ENCODE data around the gene IDS. TPM values are rescaled to one million over a fixed set of nuclear protein-coding genes. Genes with fewer than 3 reads are reported as not detected.
A peak's percentile ranks its signal among the peaks of the same experiment; 100 is the strongest.
"Not testable (repeated sequence)": the region's sequence is repeated elsewhere in the genome, so short reads cannot be mapped to it uniquely, and the experiment has no call there.

The IDS gene, protein sequence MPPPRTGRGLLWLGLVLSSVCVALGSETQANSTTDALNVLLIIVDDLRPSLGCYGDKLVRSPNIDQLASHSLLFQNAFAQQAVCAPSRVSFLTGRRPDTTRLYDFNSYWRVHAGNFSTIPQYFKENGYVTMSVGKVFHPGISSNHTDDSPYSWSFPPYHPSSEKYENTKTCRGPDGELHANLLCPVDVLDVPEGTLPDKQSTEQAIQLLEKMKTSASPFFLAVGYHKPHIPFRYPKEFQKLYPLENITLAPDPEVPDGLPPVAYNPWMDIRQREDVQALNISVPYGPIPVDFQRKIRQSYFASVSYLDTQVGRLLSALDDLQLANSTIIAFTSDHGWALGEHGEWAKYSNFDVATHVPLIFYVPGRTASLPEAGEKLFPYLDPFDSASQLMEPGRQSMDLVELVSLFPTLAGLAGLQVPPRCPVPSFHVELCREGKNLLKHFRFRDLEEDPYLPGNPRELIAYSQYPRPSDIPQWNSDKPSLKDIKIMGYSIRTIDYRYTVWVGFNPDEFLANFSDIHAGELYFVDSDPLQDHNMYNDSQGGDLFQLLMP
- polyA plus RNA-seq (2012; rRNA removed) = 78.4 and 103 TPM in 2 replicates
- 80.5 and 85.0 TPM in 2 replicates for polyA plus RNA-seq (2012; cell fraction: cytosol; rRNA removed)
- 84.6 and 97.3 TPM in 2 replicates for polyA plus RNA-seq (2012; cell fraction: nucleus; rRNA removed)

DNA sequence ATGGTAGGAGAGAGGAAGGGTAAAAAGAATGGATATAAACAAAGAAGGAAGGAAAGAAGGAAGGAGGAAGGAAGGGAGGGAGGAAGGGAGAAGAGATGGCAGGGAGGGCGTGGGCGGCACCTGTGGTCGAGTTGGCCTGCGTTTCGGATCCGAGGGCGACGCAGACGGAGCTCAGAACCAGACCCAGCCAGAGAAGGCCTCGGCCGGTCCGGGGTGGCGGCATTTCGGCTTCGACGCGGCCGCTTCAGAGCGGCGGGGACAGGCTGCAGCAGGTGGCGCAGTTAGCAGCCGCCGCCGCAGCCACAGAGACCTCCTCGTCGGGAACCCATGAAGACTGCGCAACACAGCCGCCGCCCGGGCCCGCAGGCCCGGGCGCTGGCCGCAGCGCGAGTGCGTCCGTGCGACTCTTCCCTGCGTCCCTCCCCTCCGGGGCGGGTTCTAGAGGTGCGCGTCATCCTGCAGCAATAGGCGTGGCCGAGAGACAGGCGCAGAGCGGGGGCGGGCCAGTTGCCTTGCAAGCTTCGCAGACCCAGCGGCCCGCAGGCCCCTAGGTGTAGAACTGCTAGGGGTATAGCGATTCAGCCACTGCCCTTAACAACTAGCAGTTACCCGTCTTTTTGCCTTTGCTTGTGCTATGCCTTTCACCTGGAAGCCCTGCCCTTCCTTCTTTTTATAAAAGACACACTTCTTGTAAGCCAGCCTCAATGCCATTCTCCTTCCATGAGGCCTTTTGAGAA, at the start of gene IDS:
Gene IDS (minus strand): TSS at position 392 of the 737 bp plus-strand sequence. CDS start 169 bp downstream, at position 223.
- H3K4me1 ChIP-seq (ENCODE audit: control insufficient read depth in 1 of 2, insufficient read depth in 2 of 2, low read depth in 1 of 2, low read length in 1 of 2) = peaks cover 0 to 10% of the 10 kb centered on the region in 2 experiments; a peak in 1 of 4 replicates
- TF ChIP-seq NRF1 (IDR thresholded peaks at IDR 0.05; ENCODE audit: low read depth, low read length) (peak; percentile 44; the same call in 1 of the 2 replicates), POLR2AphosphoS5 (IDR thresholded peaks at IDR 0.05; ENCODE audit: low read depth, low read length) (peak; percentile 87), TAF1 (IDR thresholded peaks at IDR 0.05; ENCODE audit: borderline replicate concordance, low read depth, low read length) (peak; percentile 84), FOXM1 (IDR thresholded peaks at IDR 0.05; ENCODE audit: low read depth) (no peak), SIN3A (IDR thresholded peaks at IDR 0.05; ENCODE audit: borderline replicate concordance, low read depth, low read length) (peak; percentile 46; the same call in 1 of the 2 replicates), EP300 (IDR thresholded peaks at IDR 0.05; ENCODE audit: borderline replicate concordance in 1 of 2, low read depth in 1 of 2, low read length in 1 of 2) (no peak)
- TF ChIP-seq, protein P1, sequence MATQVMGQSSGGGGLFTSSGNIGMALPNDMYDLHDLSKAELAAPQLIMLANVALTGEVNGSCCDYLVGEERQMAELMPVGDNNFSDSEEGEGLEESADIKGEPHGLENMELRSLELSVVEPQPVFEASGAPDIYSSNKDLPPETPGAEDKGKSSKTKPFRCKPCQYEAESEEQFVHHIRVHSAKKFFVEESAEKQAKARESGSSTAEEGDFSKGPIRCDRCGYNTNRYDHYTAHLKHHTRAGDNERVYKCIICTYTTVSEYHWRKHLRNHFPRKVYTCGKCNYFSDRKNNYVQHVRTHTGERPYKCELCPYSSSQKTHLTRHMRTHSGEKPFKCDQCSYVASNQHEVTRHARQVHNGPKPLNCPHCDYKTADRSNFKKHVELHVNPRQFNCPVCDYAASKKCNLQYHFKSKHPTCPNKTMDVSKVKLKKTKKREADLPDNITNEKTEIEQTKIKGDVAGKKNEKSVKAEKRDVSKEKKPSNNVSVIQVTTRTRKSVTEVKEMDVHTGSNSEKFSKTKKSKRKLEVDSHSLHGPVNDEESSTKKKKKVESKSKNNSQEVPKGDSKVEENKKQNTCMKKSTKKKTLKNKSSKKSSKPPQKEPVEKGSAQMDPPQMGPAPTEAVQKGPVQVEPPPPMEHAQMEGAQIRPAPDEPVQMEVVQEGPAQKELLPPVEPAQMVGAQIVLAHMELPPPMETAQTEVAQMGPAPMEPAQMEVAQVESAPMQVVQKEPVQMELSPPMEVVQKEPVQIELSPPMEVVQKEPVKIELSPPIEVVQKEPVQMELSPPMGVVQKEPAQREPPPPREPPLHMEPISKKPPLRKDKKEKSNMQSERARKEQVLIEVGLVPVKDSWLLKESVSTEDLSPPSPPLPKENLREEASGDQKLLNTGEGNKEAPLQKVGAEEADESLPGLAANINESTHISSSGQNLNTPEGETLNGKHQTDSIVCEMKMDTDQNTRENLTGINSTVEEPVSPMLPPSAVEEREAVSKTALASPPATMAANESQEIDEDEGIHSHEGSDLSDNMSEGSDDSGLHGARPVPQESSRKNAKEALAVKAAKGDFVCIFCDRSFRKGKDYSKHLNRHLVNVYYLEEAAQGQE (IDR thresholded peaks at IDR 0.05; ENCODE audit: low read depth, low read length) = 0 out of 2 replicates have a peak, but pooled peaks have one; percentile 22
- TF ChIP-seq, protein P2, sequence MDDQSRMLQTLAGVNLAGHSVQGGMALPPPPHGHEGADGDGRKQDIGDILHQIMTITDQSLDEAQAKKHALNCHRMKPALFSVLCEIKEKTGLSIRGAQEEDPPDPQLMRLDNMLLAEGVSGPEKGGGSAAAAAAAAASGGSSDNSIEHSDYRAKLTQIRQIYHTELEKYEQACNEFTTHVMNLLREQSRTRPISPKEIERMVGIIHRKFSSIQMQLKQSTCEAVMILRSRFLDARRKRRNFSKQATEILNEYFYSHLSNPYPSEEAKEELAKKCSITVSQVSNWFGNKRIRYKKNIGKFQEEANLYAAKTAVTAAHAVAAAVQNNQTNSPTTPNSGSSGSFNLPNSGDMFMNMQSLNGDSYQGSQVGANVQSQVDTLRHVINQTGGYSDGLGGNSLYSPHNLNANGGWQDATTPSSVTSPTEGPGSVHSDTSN (IDR thresholded peaks at IDR 0.05) = no peak
- TF ChIP-seq, protein P3, sequence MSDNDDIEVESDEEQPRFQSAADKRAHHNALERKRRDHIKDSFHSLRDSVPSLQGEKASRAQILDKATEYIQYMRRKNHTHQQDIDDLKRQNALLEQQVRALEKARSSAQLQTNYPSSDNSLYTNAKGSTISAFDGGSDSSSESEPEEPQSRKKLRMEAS (IDR thresholded peaks at IDR 0.05; ENCODE audit: low read depth) = peak; percentile 21; the same call in 1 of the 2 replicates
- no peaks in the 10 kb centered on the region for H3F3A ChIP-seq (replicated peaks; ENCODE audit: insufficient read depth)
- no peaks in the 10 kb centered on the region; the same call in 1 of the 2 replicates for H4K20me1 ChIP-seq (ENCODE audit: insufficient read depth)
- H3K9me3 ChIP-seq = no peaks in the 10 kb centered on the region
- peak within 1 kb of the TSS; percentile 67 to 88 for H3K27ac ChIP-seq (ENCODE audit: low read depth in 2 of 2, low read length in 1 of 2)
- CTCF ChIA-PET = interaction anchor here (0.7 to 2.2 kb wide), 6 partner anchors 9 to 35 kb away, joined by 3 to 7 read pairs (median 4); no protein-coding TSS in a partner anchor
- H3K4me2 ChIP-seq = peak within 1 kb of the TSS; percentile 80
- peak within 1 kb of the TSS; percentile 58 to 71 for H3K4me3 ChIP-seq (ENCODE audit: low read depth in 2 of 2, low read length in 1 of 2)
- H3K9ac ChIP-seq = peak within 1 kb of the TSS; percentile 85
- H3K27me3 ChIP-seq (ENCODE audit: insufficient read depth) = 0 out of 2 replicates have a peak, but pooled peaks cover 5% of the 10 kb centered on the region
- H3K9me2 ChIP-seq = no peaks in the 10 kb centered on the region
- peaks cover 8 to 22% of the 10 kb centered on the region in 2 experiments for H3K36me3 ChIP-seq (replicated peaks in 1 of 2; ENCODE audit: control insufficient read depth in 1 of 2, insufficient read depth in 2 of 2, low read length in 1 of 2)
- POLR2A ChIA-PET = interaction anchor here (0.9 to 2.7 kb wide), 3 partner anchors 12 to 35 kb away, joined by 3 to 18 read pairs (median 8); partner anchors contain the start of gene EOLA1
- peaks cover 24% of the 10 kb centered on the region for H3K79me2 ChIP-seq (ENCODE audit: insufficient read depth)
- DNase-seq = peak; percentile 82
- H2AFZ ChIP-seq (ENCODE audit: low read depth) = no peak within 1 kb of the TSS
- WGBS (ENCODE audit: low lambda C conversion rate) = 22% methylated on average over 11 of the region's 54 CpGs

DNA sequence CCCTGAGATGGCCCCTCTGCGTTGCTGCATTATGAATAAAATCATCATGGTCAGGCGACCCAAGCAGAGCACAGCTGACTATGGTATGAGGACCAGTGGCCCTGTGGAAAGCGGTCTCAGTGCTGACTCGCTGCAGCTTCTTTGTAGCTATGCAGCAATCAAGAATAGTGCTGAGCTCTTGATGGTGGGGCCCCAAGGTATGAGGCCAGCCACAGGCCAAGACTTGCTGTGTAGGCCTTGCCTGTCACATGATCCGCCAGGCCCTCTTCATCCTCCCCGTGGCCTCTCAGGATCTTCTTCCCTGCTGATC, 46.8 kb upstream of the IDS start:
- H3K79me2 ChIP-seq (ENCODE audit: insufficient read depth); H3K9me2 ChIP-seq; H2AFZ ChIP-seq (ENCODE audit: low read depth); POLR2A ChIA-PET; H3K36me3 ChIP-seq (replicated peaks in 1 of 2; ENCODE audit: control insufficient read depth in 1 of 2, insufficient read depth in 2 of 2, low read length in 1 of 2); H3K4me2 ChIP-seq; H3K27ac ChIP-seq (ENCODE audit: low read depth in 2 of 2, low read length in 1 of 2); H3K4me1 ChIP-seq (ENCODE audit: control insufficient read depth in 1 of 2, insufficient read depth in 2 of 2, low read depth in 1 of 2, low read length in 1 of 2); H3K9me3 ChIP-seq; DNase-seq; H3F3A ChIP-seq (replicated peaks; ENCODE audit: insufficient read depth); H3K4me3 ChIP-seq (ENCODE audit: low read depth in 2 of 2, low read length in 1 of 2); CTCF ChIA-PET; H3K27me3 ChIP-seq (ENCODE audit: insufficient read depth); H4K20me1 ChIP-seq (ENCODE audit: insufficient read depth); H3K9ac ChIP-seq: not testable (repeated sequence)
- 40% methylated on average over 2 of the region's 6 CpGs for WGBS (ENCODE audit: low lambda C conversion rate)

DNA sequence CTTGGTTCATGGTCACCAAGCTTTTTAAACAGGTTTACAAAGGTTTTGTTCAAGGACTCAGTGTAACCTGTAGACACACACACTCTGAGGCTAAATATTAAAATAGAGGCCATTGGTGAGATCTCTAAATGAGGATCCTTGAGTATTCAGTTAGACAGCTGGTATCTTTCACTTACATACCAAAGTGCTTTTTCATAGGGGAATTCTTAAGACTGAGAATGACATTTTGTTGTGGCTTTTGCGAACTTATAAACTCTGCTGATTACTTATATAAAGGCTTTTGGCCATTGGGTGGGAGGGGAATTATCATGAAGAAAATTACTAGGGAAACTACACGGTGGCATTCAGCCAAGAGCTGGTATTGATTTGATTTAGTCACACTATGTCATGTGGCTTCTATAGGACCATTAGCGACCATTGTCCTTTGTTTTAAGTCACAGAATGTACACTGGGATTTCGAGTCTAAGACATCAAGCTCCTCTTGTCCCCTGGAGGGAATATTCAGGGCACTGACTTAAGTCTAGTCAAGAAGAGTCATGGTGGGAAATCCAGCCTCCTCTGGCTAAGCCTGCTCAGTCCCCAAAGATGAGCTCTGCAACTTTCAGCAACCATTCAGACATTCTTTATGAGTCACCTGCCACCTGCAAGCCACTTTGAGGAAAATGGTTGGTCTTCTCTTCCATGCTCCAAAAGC, 46.3 kb upstream of the IDS start:
- POLR2A ChIA-PET; H3K9me3 ChIP-seq; DNase-seq; H4K20me1 ChIP-seq (ENCODE audit: insufficient read depth); H3K4me2 ChIP-seq; H3K4me1 ChIP-seq (ENCODE audit: control insufficient read depth in 1 of 2, insufficient read depth in 2 of 2, low read depth in 1 of 2, low read length in 1 of 2); H2AFZ ChIP-seq (ENCODE audit: low read depth); H3K27ac ChIP-seq (ENCODE audit: low read depth in 2 of 2, low read length in 1 of 2); H3K9ac ChIP-seq; H3K27me3 ChIP-seq (ENCODE audit: insufficient read depth); H3F3A ChIP-seq (replicated peaks; ENCODE audit: insufficient read depth); H3K4me3 ChIP-seq (ENCODE audit: low read depth in 2 of 2, low read length in 1 of 2); H3K9me2 ChIP-seq; CTCF ChIA-PET; H3K79me2 ChIP-seq (ENCODE audit: insufficient read depth); H3K36me3 ChIP-seq (replicated peaks in 1 of 2; ENCODE audit: control insufficient read depth in 1 of 2, insufficient read depth in 2 of 2, low read length in 1 of 2): not testable (repeated sequence)
- no CpG with 5 or more reads among the region's 4 CpGs for WGBS (ENCODE audit: low lambda C conversion rate)

Data from SK-N-SH (cell line).